HAP-1 (cell line): ENCODE data around the gene EDNRA.

Experiments used
- DNase-seq, 2 experiments: peaks; one replicate each; pipeline ENCODE4 v3.0.0-alpha.2; 2016 to 2020; ENCODE audit warnings: low spot score in 2 of 2
- H3K27me3 ChIP-seq: fragments of 250-450 bp; sonication (Bioruptor Pico); 2 replicates; pipeline ENCODE4 v1.5.1; 2020; ENCODE audit warnings: low read depth, mild to moderate bottlenecking, moderate library complexity
- H3K36me3 ChIP-seq: fragments of 250-450 bp; sonication (Bioruptor Pico); replicated peaks from 2 replicates; pipeline ENCODE4 v1.5.1; 2020; ENCODE audit warnings: mild to moderate bottlenecking
- H3K4me1 ChIP-seq: fragments of 250-450 bp; sonication (Bioruptor Pico); 2 replicates; pipeline ENCODE4 v1.5.1; 2020; ENCODE audit warnings: mild to moderate bottlenecking
- H3K4me3 ChIP-seq: fragments of 250-450 bp; sonication (Bioruptor Pico); 2 replicates; pipeline ENCODE4 v1.5.1; 2020; ENCODE audit warnings: mild to moderate bottlenecking, moderate library complexity
- H3K9me3 ChIP-seq: fragments of 250-450 bp; sonication (Bioruptor Pico); 2 replicates; pipeline ENCODE4 v1.5.1; 2020; ENCODE audit warnings: mild to moderate bottlenecking, moderate library complexity
- in situ Hi-C: fragments of 300-500 bp; cut with MboI; formaldehyde crosslinking; loops from 3 replicates; pipeline ENCODE4 v1.14.3; 2020; ENCODE audit warnings: low sequenced_read_pairs, inconsistent platforms, mixed read lengths

Gene EDNRA

DNA sequence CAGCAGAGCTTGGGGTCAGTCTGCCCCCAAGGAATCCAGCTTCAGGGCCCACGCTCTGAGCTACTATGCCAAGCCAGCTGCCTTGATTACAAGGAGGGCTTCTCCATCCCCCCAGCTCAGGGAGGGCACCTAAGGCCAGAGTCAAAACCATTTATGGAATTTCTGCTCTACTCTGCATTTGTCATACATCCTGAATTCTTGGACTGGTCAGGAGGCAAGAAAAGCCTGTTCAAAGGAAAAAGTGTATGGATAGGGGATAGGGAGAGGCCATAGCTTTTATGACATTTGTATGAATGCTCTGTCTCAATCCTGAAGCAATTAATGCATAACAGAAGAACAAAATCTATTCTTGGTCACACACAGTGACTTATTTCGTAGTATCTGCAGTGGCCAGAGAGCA is 32.2 kb downstream of the EDNRA start:
- H3K36me3 ChIP-seq = no peaks in the 10 kb centered on the region
- no peaks in the 10 kb centered on the region for H3K4me1 ChIP-seq
- H3K27me3 ChIP-seq = no peaks in the 10 kb centered on the region; the same call in 1 of the 2 replicates
- H3K4me3 ChIP-seq = no peak overlapping the region
- in situ Hi-C loops = loop anchor here (25.0 kb wide), 1 partner anchor 349 kb away; no protein-coding TSS in a partner anchor
- no peak for DNase-seq
- no peaks in the 10 kb centered on the region for H3K9me3 ChIP-seq

- no peaks in the 10 kb centered on the region; the same call in 1 of the 2 replicates for H3K27me3 ChIP-seq
- no peak overlapping the region for H3K4me3 ChIP-seq
- H3K36me3 ChIP-seq = no peaks in the 10 kb centered on the region
- in situ Hi-C loops = loop anchor here (25.0 kb wide), 1 partner anchor 348 kb away; no protein-coding TSS in a partner anchor
- no peaks in the 10 kb centered on the region for H3K4me1 ChIP-seq
- DNase-seq = no peak
- no peaks in the 10 kb centered on the region for H3K9me3 ChIP-seq
Observed at GRCh38 chr4:147513952-147514351, 33.1 kb downstream of the EDNRA start.

DNA sequence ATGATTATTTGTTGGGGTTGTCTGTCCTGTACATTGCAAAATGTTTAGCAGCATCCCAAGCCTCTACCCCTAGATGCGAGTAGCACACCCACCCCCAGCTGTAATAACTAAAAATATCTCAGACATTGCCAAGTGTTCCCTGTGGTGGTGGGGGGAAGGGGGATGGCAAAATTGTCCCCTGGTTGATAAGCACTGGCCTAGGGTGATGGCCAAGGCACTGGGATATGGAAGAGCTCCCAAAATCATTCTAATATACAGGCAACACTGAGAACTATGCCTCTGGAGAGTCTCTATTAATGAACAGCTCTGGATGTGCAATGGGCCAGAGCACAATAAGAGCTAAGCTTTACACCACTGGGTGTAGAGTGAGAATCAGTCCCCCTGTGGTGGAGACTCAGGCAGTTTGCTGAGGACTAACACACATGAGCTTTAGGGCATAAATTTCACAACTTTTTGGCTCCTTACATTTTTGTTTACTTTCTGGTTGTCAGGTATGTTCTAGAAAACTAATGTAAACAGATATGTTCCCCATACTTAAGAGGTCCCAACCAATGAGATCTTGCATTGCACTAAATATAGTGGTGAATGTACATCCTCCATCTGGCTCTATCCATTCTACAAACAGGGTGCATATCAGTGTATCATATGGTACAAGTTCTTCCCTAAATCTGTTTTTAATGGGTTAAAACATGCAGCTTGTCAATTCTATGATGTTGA is 34.5 kb downstream of the EDNRA start:
- Histone ChIP-seq H3K27me3 (no peaks in the 10 kb centered on the region; the same call in 1 of the 2 replicates), H3K4me3 (no peak overlapping the region), H3K9me3 (no peaks in the 10 kb centered on the region), H3K36me3 (no peaks in the 10 kb centered on the region), H3K4me1 (no peaks in the 10 kb centered on the region)
- DNase-seq = no peak
- in situ Hi-C loops = loop anchor here (25.0 kb wide), 1 partner anchor 347 kb away; no protein-coding TSS in a partner anchor

- no peaks in the 10 kb centered on the region for H3K36me3 ChIP-seq
- H3K4me3 ChIP-seq = no peak overlapping the region
- no peaks in the 10 kb centered on the region for H3K9me3 ChIP-seq
- no peaks in the 10 kb centered on the region; the same call in 1 of the 2 replicates for H3K27me3 ChIP-seq
- in situ Hi-C loops = loop anchor here (25.0 kb wide), 1 partner anchor 346 kb away; no protein-coding TSS in a partner anchor
- no peaks in the 10 kb centered on the region for H3K4me1 ChIP-seq
- DNase-seq = no peak
Observed at GRCh38 chr4:147516133-147516532, 35.2 kb downstream of the EDNRA start.

GRCh38 chr4:147518086-147518485 is 37.2 kb downstream of the EDNRA start:
- H3K4me3 ChIP-seq = no peak overlapping the region
- no peaks in the 10 kb centered on the region for H3K36me3 ChIP-seq
- H3K9me3 ChIP-seq = no peaks in the 10 kb centered on the region
- in situ Hi-C loops = loop anchor here (25.0 kb wide), 1 partner anchor 344 kb away; no protein-coding TSS in a partner anchor
- no peaks in the 10 kb centered on the region for H3K27me3 ChIP-seq
- H3K4me1 ChIP-seq = no peaks in the 10 kb centered on the region
- DNase-seq = no peak

- in situ Hi-C loops = loop anchor here (25.0 kb wide), 1 partner anchor 343 kb away; no protein-coding TSS in a partner anchor
- Histone ChIP-seq H3K9me3 (no peaks in the 10 kb centered on the region), H3K36me3 (no peaks in the 10 kb centered on the region), H3K4me3 (no peak overlapping the region), H3K4me1 (no peaks in the 10 kb centered on the region), H3K27me3 (no peaks in the 10 kb centered on the region)
- DNase-seq = peak; percentile 73 to 79
Observed at GRCh38 chr4:147518846-147519767, 38.2 kb downstream of the EDNRA start.

GRCh38 chr4:147524601-147525000 is 43.7 kb downstream of the EDNRA start:
- Histone ChIP-seq H3K36me3 (no peaks in the 10 kb centered on the region), H3K9me3 (no peaks in the 10 kb centered on the region), H3K27me3 (0 out of 2 replicates have a peak, but pooled peaks cover 2% of the 10 kb centered on the region), H3K4me1 (no peaks in the 10 kb centered on the region), H3K4me3 (no peak overlapping the region)
- DNase-seq = no peak
- in situ Hi-C loops = loop anchor here (10.0 to 25.0 kb wide), 2 partner anchors 60 to 338 kb away; no protein-coding TSS in a partner anchor

DNA sequence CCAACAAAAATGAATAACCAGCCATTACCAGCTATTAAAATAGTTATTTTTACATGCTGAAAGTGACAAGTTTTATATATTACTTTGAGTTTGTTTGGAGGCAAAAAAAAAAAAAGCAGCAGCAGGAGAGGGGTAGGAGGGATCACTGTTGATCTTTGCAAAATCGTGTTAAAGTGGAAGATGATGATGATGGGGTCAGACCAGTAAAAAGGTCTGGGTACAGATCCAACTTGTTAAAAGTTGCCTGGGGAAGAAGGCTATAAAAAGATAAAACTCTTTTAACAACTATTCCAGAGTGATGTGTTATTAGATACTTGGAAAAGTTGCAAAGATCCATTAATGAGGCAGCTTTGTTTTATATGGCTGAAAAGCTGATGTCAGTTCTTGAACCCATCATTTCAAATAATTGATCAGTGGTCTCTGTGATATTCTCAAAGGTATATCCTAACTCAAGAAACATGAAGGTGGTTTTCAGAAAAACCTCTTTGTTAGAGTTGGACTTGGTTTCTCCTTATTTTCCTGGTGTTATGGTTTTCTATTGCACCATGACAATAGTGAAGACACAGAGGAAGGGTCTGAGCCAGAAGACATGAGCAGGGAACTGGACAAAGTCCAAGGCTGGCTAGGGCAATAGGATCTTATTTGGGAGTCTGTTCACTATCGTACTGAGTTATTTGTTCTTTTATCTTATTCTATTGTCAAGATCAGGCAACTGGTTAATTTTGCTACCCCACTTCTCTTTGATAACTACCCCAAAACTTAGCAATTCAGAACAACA is 44.8 kb downstream of the EDNRA start:
- Histone ChIP-seq H3K4me1 (0 out of 2 replicates have a peak, but pooled peaks cover 5% of the 10 kb centered on the region), H3K27me3 (0 out of 2 replicates have a peak, but pooled peaks cover 2% of the 10 kb centered on the region), H3K9me3 (no peaks in the 10 kb centered on the region), H3K4me3 (no peak overlapping the region), H3K36me3 (no peaks in the 10 kb centered on the region)
- no peak for DNase-seq
- in situ Hi-C loops = loop anchor here (10.0 kb wide), 1 partner anchor 59 kb away; no protein-coding TSS in a partner anchor

GRCh38 chr4:147526272-147526654 is 45.4 kb downstream of the EDNRA start:
- Histone ChIP-seq H3K9me3 (no peaks in the 10 kb centered on the region), H3K27me3 (0 out of 2 replicates have a peak, but pooled peaks cover 2% of the 10 kb centered on the region), H3K36me3 (no peaks in the 10 kb centered on the region), H3K4me1 (peaks cover 10% of the 10 kb centered on the region; the same call in 1 of the 2 replicates), H3K4me3 (no peak overlapping the region)
- no peak for DNase-seq
- in situ Hi-C loops = loop anchor here (10.0 kb wide), 1 partner anchor 59 kb away; no protein-coding TSS in a partner anchor

- in situ Hi-C loops = loop anchor here (10.0 kb wide), 1 partner anchor 57 kb away; no protein-coding TSS in a partner anchor
- Histone ChIP-seq H3K27me3 (0 out of 2 replicates have a peak, but pooled peaks cover 2% of the 10 kb centered on the region), H3K4me1 (peaks cover 10% of the 10 kb centered on the region; the same call in 1 of the 2 replicates), H3K9me3 (no peaks in the 10 kb centered on the region), H3K36me3 (no peaks in the 10 kb centered on the region), H3K4me3 (no peak overlapping the region)
- DNase-seq = no peak
Observed at GRCh38 chr4:147528054-147528453, 47.2 kb downstream of the EDNRA start.

DNA sequence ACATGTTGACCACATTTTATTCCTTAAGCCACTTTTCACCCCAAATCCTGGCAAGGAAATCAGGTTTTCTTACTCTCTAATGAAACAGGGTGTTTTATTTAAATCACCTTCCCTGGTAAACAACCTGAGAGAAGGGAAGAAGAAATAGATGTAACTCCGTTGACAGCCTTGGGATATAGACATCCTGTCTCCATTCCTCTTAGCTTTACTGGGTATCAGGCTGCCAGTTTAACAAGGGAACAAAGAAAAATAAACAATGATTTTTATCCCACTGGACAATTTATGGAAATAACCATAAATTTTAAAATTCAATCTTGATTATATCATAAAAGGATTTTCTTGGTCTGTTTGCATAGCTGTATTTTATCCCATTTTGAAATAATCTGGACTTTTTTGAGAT is 49.2 kb downstream of the EDNRA start:
- 0 out of 2 replicates have a peak, but pooled peaks cover 2% of the 10 kb centered on the region for H3K27me3 ChIP-seq
- H3K4me3 ChIP-seq = no peak overlapping the region
- DNase-seq = no peak
- H3K9me3 ChIP-seq = no peaks in the 10 kb centered on the region
- no peaks in the 10 kb centered on the region for H3K36me3 ChIP-seq
- in situ Hi-C loops = no loop called here
- H3K4me1 ChIP-seq = peaks cover 10% of the 10 kb centered on the region; the same call in 1 of the 2 replicates

DNA sequence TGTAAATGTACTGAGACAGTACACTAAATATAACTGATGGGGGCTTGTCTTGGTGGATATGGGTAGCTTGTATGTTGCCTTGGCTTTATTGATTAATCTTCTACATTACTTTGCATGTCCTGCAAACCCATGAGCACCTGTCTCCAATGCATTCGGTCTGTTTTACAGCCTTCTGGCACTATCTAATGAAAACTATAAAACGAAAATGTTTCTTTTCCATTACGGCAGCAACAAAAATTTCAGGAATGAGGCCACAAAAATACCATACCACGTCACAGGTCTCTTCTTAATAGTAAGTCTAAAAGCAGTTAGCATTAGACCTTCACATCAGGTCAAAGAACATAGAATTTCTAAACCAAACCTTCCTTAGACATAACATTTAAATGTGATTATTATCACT is 49.8 kb downstream of the EDNRA start:
- DNase-seq = no peak
- H3K4me3 ChIP-seq = no peak overlapping the region
- H3K36me3 ChIP-seq = no peaks in the 10 kb centered on the region
- no peaks in the 10 kb centered on the region for H3K9me3 ChIP-seq
- peaks cover 10% of the 10 kb centered on the region; the same call in 1 of the 2 replicates for H3K4me1 ChIP-seq
- H3K27me3 ChIP-seq = 0 out of 2 replicates have a peak, but pooled peaks cover 2% of the 10 kb centered on the region
- in situ Hi-C loops = no loop called here
